Hepatocyte (in vitro differentiated cells): ENCODE measurements around the gene SCLT1. TPM values are rescaled to one million over a fixed set of nuclear protein-coding genes. Genes with fewer than 3 reads are reported as not detected.

ENCODE experiments used
- DNase-seq: peaks from one replicate; pipeline ENCODE4 v3.0.0-alpha.2; 2016; ENCODE audit warnings: low spot score
- H2AFZ ChIP-seq: fragments of 200-600 bp; sonication (generic); 2 replicates; pipeline ENCODE4 v1.6.0; 2016; ENCODE audit warnings: antibody characterized with exemption, mild to moderate bottlenecking
- H3K27ac ChIP-seq: fragments of 200-600 bp; sonication (generic); 2 replicates; pipeline ENCODE4 v1.5.1; 2016; ENCODE audit warnings: mild to moderate bottlenecking
- H3K27me3 ChIP-seq: fragments of 200-600 bp; sonication (generic); 2 replicates; pipeline ENCODE4 v1.6.1; 2016
- H3K36me3 ChIP-seq: fragments of 200-600 bp; sonication (generic); replicated peaks from 2 replicates; pipeline ENCODE4 v1.5.1; 2016; ENCODE audit warnings: low read depth; ENCODE audit not compliant: insufficient read depth
- H3K4me1 ChIP-seq: fragments of 200-600 bp; sonication (generic); 2 replicates; pipeline ENCODE4 v1.5.1; 2016; ENCODE audit warnings: mild to moderate bottlenecking, moderate library complexity; ENCODE audit not compliant: insufficient read depth
- H3K4me2 ChIP-seq: fragments of 200-600 bp; sonication (generic); 2 replicates; pipeline ENCODE4 v1.6.0; 2016
- H3K4me3 ChIP-seq: fragments of 200-600 bp; sonication (generic); 2 replicates; pipeline ENCODE4 v1.5.1; 2016; ENCODE audit warnings: mild to moderate bottlenecking
- H3K79me2 ChIP-seq: fragments of 200-600 bp; sonication (generic); 2 replicates; pipeline ENCODE4 v1.6.0; 2017; ENCODE audit warnings: mild to moderate bottlenecking
- H3K9me2 ChIP-seq: fragments of 200-600 bp; sonication (generic); replicated peaks from 2 replicates; pipeline ENCODE4 v1.6.0; 2017; ENCODE audit warnings: mild to moderate bottlenecking; ENCODE audit not compliant: insufficient read depth
- H3K9me3 ChIP-seq: fragments of 200-600 bp; sonication (generic); 2 replicates; pipeline ENCODE4 v1.5.1; 2016; ENCODE audit warnings: low read depth, mild to moderate bottlenecking
- H4K20me1 ChIP-seq: fragments of 200-600 bp; sonication (generic); 2 replicates; pipeline ENCODE4 v1.6.0; 2016; ENCODE audit warnings: mild to moderate bottlenecking; ENCODE audit not compliant: insufficient read depth, poor library complexity, severe bottlenecking
- CTCF ChIP-seq: fragments of 200-600 bp; sonication (generic); IDR thresholded peaks from 2 replicates; pipeline ENCODE4 v1.5.1; 2016; ENCODE audit warnings: antibody characterized with exemption, mild to moderate bottlenecking; ENCODE audit not compliant: poor library complexity
- EZH2 ChIP-seq: fragments of 200-600 bp; sonication (generic); IDR thresholded peaks from 2 replicates; pipeline ENCODE4 v1.6.1; 2016; ENCODE audit warnings: antibody characterized with exemption, mild to moderate bottlenecking, borderline replicate concordance
- EZH2phosphoT487 ChIP-seq: fragments of 200-600 bp; sonication (generic); IDR thresholded peaks from one replicate; pipeline ENCODE4 v1.6.1; 2018; ENCODE audit warnings: antibody characterized with exemption, mild to moderate bottlenecking, low read depth, moderate library complexity; ENCODE audit not compliant: unreplicated experiment, severe bottlenecking
- WGBS: methylation state at CpG from one replicate; pipeline ENCODE4 v1.1.6; 2016; ENCODE audit warnings: low lambda C conversion rate; ENCODE audit errors: missing lambda C conversion rate; 5-methylcytosine and 5-hydroxymethylcytosine counted together
- polyA plus RNA-seq: library from polyadenylated mRNA; unstranded; fragments of >200 nt; fragmentation: Nextera tagmentation; extraction: Ambion mirVana; gene quantifications from 2 replicates; pipeline ENCODE4 v1.2.1, GENCODE V29; 2016
- total RNA-seq: library from RNA; depleted of rRNA; stranded (reverse); fragments of >200 nt; gene quantifications from 2 replicates; pipeline ENCODE4 v1.2.3, GENCODE V29; 2014

SCLT1 gene
- total and polyA plus RNA-seq, 2 experiments from 2014 or later, result 6.9 to 13.6 TPM

GRCh38 chr4:128942607-128943006 lies 150.7 kb downstream of the SCLT1 start:
- Histone ChIP-seq H3K4me3 (no peak overlapping the region), H3K36me3 (no peaks in the 10 kb centered on the region), H3K27me3 (no peaks in the 10 kb centered on the region), H3K9me3 (no peaks in the 10 kb centered on the region), H3K79me2 (no peaks in the 10 kb centered on the region), H2AFZ (no peak overlapping the region), H4K20me1 (no peaks in the 10 kb centered on the region), H3K9me2 (no peaks in the 10 kb centered on the region), H3K27ac (no peak overlapping the region), H3K4me1 (no peaks in the 10 kb centered on the region), H3K4me2 (no peak overlapping the region)
- no peak for DNase-seq
- no peak for TF ChIP-seq EZH2
- no peak for TF ChIP-seq EZH2phosphoT487
- no peak for TF ChIP-seq CTCF
- WGBS, result 76% methylated on average over 1 of the region's 1 CpG

- no peak for DNase-seq
- H3K27ac ChIP-seq, result no peak overlapping the region
- no peaks in the 10 kb centered on the region for H3K9me2 ChIP-seq
- no peaks in the 10 kb centered on the region for H3K9me3 ChIP-seq
- WGBS, result 88% methylated on average over 2 of the region's 2 CpGs
- H3K4me3 ChIP-seq, result no peak overlapping the region
- H3K27me3 ChIP-seq, result no peaks in the 10 kb centered on the region
- no peak overlapping the region for H3K4me2 ChIP-seq
- no peak overlapping the region for H2AFZ ChIP-seq
- H4K20me1 ChIP-seq, result no peaks in the 10 kb centered on the region
- TF ChIP-seq CTCF (no peak), EZH2 (no peak), EZH2phosphoT487 (no peak)
- H3K36me3 ChIP-seq, result no peaks in the 10 kb centered on the region
- H3K4me1 ChIP-seq, result no peaks in the 10 kb centered on the region
- H3K79me2 ChIP-seq, result no peaks in the 10 kb centered on the region
Observed at GRCh38 chr4:128940971-128941370, 152.4 kb downstream of the SCLT1 start.

- H3K27ac ChIP-seq, result no peak overlapping the region
- WGBS, result 75% methylated on average over 3 of the region's 3 CpGs
- no peak for DNase-seq
- no peak overlapping the region for H2AFZ ChIP-seq
- H3K79me2 ChIP-seq, result no peaks in the 10 kb centered on the region
- no peaks in the 10 kb centered on the region for H3K9me3 ChIP-seq
- no peak overlapping the region for H3K4me2 ChIP-seq
- no peak overlapping the region for H3K4me3 ChIP-seq
- H3K4me1 ChIP-seq, result no peaks in the 10 kb centered on the region
- H3K27me3 ChIP-seq, result no peaks in the 10 kb centered on the region
- no peaks in the 10 kb centered on the region for H3K9me2 ChIP-seq
- no peaks in the 10 kb centered on the region for H3K36me3 ChIP-seq
- H4K20me1 ChIP-seq, result no peaks in the 10 kb centered on the region
- TF ChIP-seq EZH2 (no peak), EZH2phosphoT487 (no peak), CTCF (no peak)
Observed at GRCh38 chr4:128930051-128930450, 163.3 kb downstream of the SCLT1 start.

- no peak for DNase-seq
- Histone ChIP-seq H3K4me1 (no peaks in the 10 kb centered on the region), H3K4me2 (no peak overlapping the region), H3K27ac (no peak overlapping the region), H4K20me1 (no peaks in the 10 kb centered on the region), H3K36me3 (no peaks in the 10 kb centered on the region), H3K9me3 (no peaks in the 10 kb centered on the region), H3K27me3 (no peaks in the 10 kb centered on the region), H3K4me3 (no peak overlapping the region), H3K79me2 (no peaks in the 10 kb centered on the region), H3K9me2 (no peaks in the 10 kb centered on the region), H2AFZ (no peak overlapping the region)
- 83% methylated on average over 5 of the region's 5 CpGs for WGBS
- no peak for TF ChIP-seq EZH2
- TF ChIP-seq CTCF, result no peak
- no peak for TF ChIP-seq EZH2phosphoT487
Observed at GRCh38 chr4:128924951-128925350, 168.4 kb downstream of the SCLT1 start.
